OCI-LY7 (cell line): ENCODE results near the gene TTC7B.

Experiments
- EZH2phosphoT487 ChIP-seq: fragments of 200-600 bp; sonication (generic); IDR thresholded peaks from 2 replicates; pipeline ENCODE4 v1.6.1; 2018; ENCODE audit warnings: low read depth, borderline replicate concordance, mild to moderate bottlenecking, mixed run types, antibody characterized with exemption, low read length, moderate library complexity, mixed read lengths
- TF ChIP-seq, protein P1 (sequence below): fragments of 200-600 bp; sonication (generic); conservative IDR thresholded peaks from 2 replicates; pipeline ENCODE4 v1.5.1; 2014; ENCODE audit warnings: mild to moderate bottlenecking, antibody characterized with exemption, low read length, moderate library complexity, mixed read lengths

DNA sequence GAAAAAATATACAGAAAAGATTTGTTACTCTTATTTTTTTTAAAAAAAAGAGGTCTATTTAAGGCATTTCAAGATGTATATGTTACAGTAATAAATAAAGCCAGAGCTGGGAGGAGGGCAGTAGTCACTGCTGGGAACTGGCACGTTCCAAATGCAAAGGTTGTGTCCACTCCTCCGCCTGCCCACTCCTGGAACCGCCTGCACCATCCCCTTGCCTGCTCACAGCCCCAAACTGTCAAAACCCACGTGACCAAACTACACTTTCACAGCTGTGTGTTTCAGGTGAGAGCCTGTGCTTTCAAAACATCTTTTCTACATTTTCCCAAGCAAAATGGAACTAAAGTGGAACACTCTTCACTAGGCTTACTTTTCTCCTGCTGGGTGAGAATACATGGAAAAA lies 160.4 kb downstream of the TTC7B start:
- TF ChIP-seq, protein P1, sequence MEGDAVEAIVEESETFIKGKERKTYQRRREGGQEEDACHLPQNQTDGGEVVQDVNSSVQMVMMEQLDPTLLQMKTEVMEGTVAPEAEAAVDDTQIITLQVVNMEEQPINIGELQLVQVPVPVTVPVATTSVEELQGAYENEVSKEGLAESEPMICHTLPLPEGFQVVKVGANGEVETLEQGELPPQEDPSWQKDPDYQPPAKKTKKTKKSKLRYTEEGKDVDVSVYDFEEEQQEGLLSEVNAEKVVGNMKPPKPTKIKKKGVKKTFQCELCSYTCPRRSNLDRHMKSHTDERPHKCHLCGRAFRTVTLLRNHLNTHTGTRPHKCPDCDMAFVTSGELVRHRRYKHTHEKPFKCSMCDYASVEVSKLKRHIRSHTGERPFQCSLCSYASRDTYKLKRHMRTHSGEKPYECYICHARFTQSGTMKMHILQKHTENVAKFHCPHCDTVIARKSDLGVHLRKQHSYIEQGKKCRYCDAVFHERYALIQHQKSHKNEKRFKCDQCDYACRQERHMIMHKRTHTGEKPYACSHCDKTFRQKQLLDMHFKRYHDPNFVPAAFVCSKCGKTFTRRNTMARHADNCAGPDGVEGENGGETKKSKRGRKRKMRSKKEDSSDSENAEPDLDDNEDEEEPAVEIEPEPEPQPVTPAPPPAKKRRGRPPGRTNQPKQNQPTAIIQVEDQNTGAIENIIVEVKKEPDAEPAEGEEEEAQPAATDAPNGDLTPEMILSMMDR, result no peak
- TF ChIP-seq EZH2phosphoT487, result no peak
